GM19468 (cell line): ENCODE measurements around the gene INTS14.
A peak's percentile ranks its signal among the peaks of the same experiment; 100 is the strongest.
"Not testable (repeated sequence)": the region's sequence is repeated elsewhere in the genome, so short reads cannot be mapped to it uniquely, and the experiment has no call there.

Experiments used
- ATAC-seq: cut with Tn5 transposase; IDR thresholded peaks from one replicate; pipeline ENCODE4 v1.9.1; 2021; ENCODE audit warnings: mild to moderate bottlenecking, moderate library complexity, moderate number of reproducible peaks; ENCODE audit not compliant: unreplicated experiment; ENCODE audit errors: extremely low read depth

Gene INTS14

DNA sequence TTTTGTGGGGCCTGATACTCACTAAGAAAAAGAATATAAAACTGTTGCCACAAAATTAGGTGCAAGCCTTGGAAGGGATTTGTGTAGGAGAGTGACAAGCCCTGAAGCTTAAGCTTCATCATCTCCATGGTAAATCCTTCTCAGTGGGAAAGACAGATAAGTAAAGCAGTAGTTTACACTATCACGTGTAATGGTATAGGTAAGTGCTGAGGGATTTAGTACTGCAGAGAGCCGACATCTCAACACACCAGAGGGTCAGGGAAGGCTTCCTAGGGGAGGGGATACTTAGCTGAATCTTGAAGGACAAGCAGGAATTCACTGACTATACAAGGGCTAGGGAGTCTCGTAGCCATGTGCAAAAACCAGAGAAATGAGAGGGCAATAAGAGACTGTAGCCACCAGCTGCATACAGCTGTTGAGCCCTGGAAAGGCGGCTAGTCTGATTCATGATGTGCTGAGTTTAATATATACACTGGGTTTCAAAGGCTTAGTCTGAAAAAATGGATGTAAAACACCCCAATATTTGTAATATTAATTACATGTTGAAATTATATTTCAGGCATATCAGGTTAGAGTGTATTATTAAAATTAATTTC is 21.9 kb upstream of the INTS14 start:
- no peak for ATAC-seq

DNA sequence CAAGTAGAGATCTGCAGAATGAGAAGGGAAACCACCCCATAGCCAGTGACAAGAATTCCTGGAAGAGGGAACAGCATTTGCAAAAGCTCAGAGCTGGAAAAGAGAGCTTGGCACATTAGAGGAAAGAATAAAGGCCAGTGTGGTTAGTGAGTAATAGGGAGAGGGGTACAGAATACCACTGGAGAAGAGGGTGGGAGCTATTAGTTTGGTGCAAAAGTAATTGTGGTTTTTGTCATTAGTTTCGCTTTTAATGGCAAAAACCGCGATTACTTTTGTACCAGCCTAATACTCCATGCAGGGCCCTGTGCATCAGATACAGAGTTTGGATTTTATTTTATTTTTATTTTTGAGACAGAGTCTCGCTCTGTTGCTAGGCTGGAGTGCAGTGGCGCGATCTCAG is 20.6 kb upstream of the INTS14 start:
- peak; percentile 42 for ATAC-seq

DNA sequence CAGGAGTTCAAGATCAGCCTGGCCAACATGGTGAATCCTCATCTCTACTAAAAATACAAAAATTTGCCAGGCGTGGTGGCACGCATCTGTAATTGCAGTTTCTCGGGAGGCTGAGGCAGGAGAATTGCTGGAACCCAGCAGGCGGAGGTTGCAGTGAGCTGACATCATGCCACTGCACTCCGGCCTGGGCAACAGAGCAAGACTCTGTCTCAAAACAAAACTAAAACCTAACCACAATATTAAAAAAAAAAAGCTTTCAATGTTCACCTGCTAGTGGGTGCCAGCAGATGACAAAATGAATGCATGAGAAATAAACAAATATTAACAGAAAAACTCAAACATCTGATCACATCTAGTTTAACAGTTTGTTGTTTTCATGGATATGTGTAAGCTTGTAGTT is 19.8 kb upstream of the INTS14 start:
- no peak for ATAC-seq

DNA sequence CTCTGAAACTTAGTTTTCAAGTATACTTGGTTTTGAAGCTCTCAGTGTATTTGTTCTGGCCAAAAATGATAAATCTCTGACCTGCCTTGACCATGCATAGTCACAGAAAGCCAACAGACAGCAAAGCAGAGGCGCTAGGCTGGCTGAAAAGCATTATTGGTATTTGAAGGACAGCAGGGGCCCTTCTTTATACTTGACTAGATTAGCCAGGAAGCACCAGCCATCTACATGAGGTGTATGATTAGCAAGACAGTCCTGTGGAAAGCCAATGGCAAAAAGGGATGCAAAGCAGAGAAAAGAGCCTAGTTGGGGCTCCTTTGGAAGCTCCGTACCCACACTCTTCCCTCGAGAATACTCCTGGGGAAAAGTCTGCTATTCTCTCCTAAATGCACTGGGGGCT is 18.6 kb upstream of the INTS14 start:
- ATAC-seq: no peak

DNA sequence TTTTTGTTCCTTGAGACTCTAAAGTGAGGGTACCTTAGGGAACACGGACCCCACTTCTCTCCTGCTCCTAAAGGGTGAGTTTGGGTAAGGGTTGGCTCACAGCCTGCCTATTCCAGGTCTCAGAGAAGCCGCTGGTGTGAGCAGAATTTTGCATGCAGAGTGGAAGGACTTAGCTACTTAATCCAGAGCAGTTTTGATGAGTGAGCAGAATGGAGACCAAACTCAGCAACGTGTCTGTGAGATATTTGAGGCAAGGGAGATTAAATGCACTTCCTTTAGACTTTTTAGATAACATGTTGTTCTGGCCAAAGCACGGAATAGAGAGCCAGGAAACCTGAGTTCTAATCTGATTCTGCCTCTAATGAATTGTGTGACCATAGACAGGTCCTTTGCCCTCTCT is 15.9 kb upstream of the INTS14 start:
- no peak for ATAC-seq

DNA sequence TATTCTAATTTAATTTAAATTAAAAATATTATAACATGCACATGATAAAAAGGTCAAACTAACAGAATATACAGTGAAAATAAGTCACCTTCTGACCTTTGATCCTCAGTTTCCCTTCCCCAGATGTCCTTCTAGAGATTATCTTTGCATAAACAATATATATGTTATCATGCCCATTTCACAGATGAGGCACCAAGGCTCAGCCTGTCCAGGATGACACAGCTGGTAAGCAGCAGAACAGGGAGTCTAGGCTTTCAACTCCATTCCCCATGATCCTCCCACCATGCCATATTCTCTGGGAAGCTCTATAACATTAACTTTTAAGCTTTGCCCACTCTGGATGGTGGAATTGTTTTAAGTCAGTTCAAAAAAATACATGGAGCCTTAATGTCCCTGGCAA is 12.2 kb upstream of the INTS14 start:
- ATAC-seq: no peak

DNA sequence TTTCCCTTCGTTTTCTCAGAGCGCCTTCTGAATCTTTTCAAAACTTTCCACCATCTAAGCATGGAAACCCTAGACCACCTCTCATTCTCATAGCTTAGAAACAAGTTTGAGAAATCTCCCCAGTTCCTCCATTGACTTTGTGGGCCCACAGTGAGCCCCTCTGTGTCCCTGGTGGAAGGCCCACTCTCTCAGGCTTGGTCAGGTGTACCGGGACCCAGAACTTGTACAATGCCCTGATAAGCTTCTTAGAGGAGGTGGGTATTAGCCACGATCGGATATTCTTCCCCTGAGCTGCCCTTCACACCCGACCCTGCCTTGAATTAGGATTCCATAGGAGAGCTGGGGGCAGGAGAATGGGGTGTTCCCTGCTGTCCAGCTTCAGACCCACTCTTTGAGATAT is 10.7 kb upstream of the INTS14 start, which contains the start of gene SLC24A1:
TSS of gene SLC24A1 (plus strand) at position 301 of the 400 bp plus-strand sequence. CDS start 2,143 bp downstream, outside the sequence.
- no peak for ATAC-seq

DNA sequence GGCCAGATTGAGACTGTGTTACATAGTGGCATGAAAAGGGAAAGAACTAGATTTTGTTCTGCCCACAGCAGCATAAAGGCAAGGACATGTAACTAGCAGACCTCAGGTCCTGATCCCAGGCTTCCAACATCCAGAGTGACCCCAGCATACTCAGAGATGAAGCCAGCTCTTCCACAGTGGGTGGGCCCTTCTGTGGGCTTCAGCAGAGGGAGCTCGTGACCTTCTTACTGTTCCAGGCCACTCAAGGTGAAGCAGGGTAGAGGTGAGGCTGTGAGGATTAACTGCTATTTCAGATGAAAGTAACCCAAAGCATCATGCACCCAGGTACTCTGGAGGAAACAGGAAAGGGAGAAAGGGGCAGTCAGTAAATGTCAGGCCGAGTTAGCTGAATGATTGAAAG is 9.9 kb upstream of the INTS14 start:
- no peak for ATAC-seq

DNA sequence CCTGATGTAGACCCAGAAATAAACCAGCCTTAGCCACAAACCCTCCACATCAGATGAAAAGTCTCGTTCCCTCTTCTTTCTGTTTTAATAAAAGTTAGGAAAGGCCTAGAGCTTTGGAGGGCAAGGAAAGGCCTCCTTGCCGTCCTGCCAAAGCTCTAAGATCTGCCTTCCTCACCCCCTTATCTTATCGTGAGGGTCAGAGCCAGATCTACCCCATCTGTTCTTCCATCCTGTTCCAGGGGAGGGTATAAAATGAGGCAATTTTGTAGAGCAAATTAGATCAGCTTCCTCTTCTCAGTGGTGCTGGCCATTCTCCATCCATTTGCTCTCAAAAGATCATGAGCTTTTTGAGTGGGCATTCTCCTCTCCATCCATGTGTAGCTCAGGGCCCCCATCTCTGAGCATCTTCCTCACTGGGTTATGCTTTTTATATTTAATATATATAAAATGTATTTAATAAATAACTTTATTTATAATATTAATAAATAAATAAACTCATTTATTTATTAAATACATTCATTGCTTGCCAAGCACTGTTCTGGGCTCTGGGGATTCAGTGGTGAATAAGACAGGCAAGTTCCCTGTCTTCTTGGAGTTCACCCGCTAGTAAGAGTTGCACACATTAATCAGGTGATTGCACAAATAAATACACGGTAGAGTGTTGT is 8.8 kb upstream of the INTS14 start:
- no peak for ATAC-seq

DNA sequence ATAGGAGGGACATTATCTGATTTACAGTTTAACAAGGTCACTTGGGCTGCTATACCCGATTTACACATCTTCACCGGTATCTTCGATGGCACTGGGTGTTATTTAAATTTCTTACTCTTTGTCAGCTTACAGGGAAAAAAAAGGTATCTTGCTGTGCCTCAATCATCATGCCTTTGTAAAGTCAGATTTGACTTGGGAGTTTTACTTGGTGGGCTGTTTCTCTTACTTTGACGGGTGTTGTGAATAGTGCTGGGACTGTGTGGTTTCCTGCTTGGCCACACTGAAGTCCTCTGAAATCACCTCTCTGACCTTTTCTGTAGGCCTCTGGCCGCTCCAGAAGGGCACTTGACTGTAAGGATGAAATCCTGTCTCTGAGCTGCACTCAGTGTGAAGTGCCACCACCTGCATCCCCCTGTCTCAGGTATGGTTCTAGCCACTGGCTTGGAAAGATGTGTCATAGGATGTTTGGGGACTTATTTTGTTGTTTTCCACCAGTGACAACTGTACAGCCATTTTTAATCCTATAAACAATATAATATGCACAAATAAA is 7.7 kb upstream of the INTS14 start:
- ATAC-seq: no peak

DNA sequence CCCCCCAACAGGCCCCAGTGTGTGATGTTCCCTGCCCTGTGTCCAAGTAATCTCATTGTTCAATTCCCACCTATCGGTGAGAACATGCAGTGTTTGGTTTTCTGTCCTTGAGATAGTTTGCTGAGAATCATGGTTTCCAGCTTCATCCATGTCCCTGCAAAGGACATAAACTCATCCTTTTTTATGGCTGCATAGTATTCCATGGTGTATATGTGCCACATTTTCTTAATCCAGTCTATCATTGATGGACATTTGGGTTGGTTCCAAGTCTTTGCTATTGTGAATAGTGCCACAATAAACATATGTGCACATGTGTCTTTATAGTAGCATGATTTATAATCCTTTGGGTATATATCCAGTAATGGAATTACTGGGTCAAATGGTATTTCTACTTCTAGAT is 5.0 kb upstream of the INTS14 start:
- ATAC-seq: not testable (repeated sequence)

DNA sequence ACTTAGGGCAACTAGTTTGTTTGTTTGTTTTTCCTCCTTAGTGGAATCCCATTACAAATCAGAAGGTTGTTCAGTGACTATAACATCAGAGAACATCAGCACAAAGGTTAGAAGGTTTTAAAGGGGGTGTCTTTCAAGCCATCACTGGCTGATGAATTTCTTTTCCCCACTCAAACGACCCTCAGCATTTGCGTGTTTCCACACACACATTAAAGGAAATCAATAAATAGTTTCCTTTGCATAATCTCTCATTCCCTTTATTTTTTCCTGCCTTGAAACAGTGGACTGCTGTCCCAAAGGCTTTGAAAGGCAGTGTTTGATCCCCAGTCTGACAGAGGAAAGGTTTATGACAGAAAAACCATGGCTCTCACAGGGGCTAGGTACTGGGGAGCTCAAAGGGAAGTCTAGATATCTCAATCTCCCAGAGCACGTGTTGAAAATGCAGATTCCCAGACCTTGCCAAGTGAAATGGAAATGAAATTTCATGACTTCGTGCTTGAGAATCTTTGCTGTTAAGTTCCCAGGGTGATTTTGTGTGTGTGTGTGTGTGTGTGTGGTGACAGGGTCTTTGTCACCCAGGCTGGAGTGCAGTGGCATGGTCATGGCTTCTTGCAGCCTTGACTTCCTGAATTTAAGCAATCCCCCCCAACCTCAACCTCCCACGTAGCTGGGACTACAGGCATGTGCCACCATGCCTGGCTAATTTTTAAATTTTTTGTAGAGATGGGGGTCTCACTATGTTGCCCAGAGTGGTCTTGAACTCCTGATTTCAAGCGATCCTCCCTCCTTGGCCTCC is 2.2 kb upstream of the INTS14 start:
- no peak for ATAC-seq

DNA sequence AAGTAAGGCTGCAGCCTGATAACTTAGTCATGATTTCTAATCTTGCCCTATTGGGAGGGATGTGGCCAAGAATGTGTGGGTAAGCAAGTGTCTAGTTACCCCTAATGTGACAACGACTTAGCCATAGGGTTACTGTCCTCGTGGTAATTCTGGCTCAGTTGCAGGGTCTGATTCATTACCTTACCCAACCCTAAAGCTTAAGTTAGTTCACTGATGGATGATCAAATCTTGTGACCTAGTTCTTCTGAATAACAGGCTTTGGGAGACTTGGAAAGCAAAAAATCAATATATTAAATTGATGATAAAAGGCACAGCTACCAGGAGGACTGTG is 1.6 kb upstream of the INTS14 start:
- no peak for ATAC-seq

DNA sequence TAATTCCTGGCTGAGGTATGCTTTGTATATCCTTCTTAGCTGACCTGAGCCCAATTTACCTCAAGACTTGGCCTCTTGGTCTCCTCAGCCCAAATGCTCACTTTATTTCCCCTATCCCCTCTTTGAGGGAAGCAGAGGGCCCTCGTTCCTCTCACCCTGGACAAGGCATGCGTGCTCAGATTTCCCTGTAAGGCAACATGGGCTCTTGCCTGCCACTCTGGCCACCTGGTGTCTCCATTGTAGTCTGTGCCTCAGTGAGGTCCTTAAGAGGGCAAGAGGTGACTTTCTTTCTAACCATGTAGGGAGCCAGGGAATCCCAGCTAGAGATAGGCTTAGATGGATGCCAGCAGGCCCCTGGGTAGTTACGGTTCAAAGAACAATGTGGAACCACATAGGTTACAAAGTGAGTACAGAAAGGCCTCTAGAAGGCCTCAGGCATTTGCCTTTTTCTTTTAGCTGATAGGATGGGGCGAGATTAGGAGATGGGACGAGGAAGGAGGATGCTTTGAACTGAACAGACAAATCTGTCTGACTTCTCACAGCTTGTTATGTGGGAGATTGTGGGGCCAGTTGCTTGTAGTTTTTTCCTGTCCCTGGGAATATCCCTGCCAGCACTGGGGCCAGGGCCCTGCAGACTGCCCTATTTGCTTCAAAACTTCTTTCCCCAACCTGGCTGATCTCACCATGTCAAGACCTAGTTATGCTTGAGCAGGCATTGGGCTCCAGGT is 1.1 kb upstream of the INTS14 start:
- ATAC-seq: no peak

DNA sequence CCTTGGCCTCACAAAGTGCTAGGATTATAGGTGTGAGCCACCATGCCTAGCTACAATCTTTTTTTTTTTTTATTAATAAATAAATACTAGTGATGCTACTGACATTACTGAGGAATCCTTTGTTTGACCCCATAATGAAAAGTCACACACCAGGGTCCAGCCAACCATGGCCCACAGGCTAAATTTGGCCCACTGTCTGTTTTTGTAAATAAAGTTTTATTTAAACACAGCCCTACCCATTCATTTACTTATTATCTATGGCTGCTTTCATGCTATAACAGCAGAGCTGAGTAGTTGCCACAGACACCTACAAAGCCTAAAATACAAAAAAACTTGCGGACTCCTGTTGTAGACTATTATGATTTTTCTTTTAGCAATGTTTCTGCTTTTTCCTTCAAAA is 7.4 kb downstream of the INTS14 start:
- ATAC-seq: no peak

DNA sequence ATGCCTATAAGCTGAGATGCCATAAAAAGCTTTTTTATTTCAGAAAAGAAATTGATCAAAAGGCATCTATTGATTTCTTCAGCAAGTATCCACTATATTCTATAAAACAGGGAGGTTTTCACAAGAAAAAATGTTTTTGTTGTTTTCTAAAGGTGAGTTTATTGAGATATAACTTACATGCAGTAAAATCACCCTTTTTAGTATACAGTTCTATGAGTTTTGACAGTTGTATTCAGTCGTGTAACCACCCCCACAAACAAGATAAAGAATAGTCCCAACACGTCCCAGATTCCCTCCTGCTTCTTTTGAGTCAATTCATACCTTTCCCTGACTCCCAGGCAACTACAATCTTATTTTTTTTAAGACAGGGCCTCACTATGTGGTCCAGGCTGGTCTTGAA is 7.8 kb downstream of the INTS14 start:
- ATAC-seq: no peak

DNA sequence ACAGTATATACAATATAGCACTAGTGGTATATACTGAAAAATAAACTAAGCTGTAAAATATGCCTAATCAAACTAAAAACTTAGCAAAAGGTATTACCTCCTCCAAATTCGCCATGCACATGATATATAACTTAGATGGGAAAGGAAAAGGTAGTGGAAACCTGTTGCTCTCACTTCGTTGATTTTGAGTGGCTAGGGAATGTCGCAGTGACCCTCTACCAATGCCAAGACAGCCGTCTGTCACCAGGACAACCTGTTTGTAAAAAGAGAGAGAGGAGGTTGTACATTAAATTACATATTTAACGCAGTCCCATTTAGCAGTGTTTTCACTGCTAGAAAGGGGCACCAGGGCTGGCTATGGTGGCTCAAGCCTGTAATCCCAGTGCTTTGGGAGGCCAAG is 11.3 kb downstream of the INTS14 start:
- no peak for ATAC-seq

DNA sequence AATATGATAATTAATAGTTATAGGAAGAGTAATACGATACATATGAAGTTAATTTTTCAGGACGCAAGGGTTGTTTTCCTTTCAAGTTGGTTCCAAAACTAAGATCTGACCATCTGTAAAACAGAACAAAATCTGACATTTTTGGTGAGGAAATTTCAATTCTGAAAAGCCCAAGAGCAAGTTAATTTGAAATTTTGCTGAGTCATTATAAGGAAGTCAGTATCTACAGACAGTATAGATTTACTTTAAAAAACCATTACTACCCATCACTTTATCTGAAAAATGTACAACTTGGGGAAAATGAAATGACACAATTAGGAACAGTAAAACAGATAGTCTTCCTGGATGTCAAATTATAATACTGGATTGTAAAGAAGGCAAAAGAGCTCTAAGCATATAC is 12.5 kb downstream of the INTS14 start:
- no peak for ATAC-seq

DNA sequence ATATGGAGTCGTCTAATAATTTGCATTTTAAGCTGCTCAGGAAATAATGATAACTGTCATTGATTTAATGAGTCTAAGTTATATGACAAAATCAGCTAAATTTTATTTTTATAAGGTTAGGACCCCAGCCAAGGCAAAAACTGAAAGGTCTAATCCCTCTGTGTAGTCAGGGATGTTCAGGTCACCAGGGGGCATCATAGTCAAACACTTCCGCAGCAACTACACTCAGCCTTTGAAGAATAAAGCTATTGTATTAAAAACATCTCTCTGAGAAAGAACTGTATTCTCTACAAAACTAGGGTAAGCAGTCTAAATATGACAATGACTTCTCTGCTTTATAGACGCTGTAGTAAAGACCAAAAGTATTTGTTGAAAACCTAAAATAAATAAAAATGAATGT is 15.0 kb downstream of the INTS14 start:
- ATAC-seq: no peak

DNA sequence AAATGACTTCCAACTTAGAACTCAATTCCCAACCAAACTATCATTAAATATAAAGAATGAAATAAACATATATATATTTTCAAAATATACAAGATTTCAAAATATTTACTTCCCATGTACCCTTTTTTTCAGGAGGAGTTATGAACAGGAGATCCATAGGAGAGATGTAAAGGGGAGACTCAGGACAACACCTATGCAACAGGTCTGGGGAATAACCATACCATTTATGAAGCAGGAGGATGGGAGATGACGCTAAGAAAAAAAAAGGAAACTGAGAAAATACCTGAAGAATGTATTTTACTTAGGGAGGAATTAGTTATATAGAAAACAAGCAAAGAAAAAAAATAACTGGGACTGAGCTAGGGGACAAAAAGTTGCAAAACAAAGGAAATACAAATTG is 23.8 kb downstream of the INTS14 start:
- ATAC-seq: no peak

DNA sequence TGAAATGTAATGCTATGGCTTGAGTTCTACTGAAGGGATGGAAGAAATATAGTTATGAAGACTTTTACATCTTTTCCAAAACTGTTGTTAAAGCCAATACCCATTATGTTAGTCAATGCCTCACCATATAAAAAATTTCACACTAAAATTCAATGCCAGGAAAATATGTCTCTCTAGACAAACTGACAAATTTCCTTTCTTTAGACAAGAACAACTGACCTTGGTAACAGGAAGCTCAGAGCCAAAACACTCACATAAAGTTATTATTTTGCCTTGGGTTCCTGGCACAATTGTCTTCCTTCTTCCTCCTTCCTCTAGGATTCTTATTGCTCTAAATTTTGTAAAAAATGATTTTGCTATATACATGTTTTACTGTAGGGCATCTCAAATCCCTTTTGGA is 26.7 kb downstream of the INTS14 start:
- no peak for ATAC-seq
